ENCODE measurements around the gene LRRC1.

Gene LRRC1

GRCh38 chr6:53920881-53921280, 126.1 kb downstream of the LRRC1 start:
- in situ Hi-C loops (cut with MboI; ENCODE audit: low sequenced_read_pairs), result no loop called here

GRCh38 chr6:53921639-53922038, 126.8 kb downstream of the LRRC1 start:
- in situ Hi-C loops (cut with MboI; ENCODE audit: low sequenced_read_pairs), result no loop called here

DNA sequence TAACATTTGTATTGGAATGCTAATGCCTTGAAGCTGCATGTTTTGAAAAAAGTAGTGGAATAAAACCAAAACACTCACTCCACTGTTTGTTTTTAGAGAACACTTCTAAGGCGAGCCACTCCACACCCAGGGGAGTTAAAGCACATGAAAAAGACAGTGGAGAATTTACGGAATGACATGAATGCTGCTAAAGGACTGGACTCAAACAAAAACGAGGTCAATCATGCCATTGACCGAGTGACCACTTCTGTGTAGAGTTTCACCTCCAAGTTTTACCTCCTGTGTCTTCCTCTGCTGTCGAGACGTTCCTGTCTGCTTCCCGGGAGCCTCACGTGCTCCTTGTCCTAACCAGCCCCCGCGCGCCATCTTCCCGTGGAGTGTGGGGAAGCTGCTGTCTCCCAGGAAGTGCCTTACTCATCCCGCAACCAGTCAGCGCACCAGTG, 127.8 kb downstream of the LRRC1 start:
- in situ Hi-C loops (cut with MboI; ENCODE audit: low sequenced_read_pairs), result no loop called here

- in situ Hi-C loops (cut with MboI; ENCODE audit: low sequenced_read_pairs), result no loop called here
Measured at GRCh38 chr6:53924277-53924676, 129.5 kb downstream of the LRRC1 start.

DNA sequence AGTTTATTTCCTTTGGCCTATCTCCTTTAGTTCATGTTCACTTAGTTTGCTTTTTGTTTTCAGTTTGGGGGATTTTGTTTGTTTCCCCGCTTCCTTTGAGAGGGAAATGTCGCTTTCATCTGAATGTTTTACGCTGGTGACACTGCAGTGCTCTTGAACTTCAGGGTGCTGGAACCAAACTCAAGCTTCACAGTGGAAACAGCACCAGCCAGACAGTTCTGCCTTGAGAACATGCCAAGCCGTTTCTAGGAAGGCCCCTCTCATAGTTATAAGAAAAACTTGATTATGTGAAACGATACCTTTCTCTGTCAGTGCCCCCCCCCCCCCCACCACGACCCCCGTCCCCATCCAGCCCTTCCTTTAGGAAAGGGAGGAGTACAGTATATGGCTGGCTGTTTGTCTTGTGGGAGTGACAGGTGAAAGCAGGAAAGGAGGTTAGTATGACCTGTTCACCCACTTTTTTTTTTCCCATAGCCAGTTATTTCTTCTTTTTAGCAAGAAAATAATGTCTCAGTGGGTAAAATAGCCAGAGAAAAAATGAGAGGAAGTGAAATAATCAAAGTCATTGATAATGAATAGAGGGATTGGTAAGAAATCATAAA, 130.1 kb downstream of the LRRC1 start:
- in situ Hi-C loops (cut with MboI; ENCODE audit: low sequenced_read_pairs), result no loop called here

- in situ Hi-C loops (cut with MboI; ENCODE audit: low sequenced_read_pairs), result no loop called here
Measured at GRCh38 chr6:53925891-53926290, 131.1 kb downstream of the LRRC1 start.

DNA sequence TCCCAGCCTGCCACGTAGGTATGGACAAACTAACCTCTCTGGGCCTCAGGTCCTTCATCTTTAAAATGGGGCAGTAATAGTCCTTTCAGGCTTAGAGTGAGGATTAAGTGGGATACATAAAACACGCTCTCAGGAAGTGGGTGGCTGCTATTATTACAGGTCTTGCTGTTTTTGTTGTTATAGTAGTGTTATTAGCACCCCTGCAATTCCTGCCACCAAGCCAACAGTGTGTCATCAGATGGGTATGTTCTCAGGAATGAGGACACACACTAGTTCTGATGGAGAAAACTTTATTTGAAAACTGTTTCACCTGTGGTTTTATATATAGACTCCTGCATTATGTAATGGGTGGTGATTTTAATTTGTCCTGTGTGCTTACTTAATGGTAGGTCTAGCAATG, 131.7 kb downstream of the LRRC1 start:
- in situ Hi-C loops (cut with MboI; ENCODE audit: low sequenced_read_pairs), result no loop called here

DNA sequence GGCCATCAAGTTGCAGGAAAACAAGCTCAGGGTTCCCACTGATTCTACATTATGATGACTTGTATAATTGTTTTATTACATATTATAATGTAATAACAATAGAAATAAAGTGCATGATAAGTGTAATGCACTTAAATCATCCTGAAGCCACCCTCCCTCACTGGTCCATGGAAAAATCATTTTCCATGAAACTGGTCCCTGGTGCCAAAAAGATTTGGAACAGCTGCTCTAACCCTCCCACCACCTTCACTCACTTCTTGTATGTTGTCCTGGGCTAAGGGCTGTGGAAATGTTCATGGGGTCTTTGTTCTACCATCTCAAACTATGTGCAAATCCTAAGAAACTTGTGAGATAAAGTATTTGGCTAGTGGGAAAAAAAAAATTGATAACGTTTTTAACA, 133.8 kb downstream of the LRRC1 start:
- in situ Hi-C loops (cut with MboI; ENCODE audit: low sequenced_read_pairs), result no loop called here

GRCh38 chr6:53929041-53929820, 134.4 kb downstream of the LRRC1 start:
- in situ Hi-C loops (cut with MboI; ENCODE audit: low sequenced_read_pairs), result no loop called here

DNA sequence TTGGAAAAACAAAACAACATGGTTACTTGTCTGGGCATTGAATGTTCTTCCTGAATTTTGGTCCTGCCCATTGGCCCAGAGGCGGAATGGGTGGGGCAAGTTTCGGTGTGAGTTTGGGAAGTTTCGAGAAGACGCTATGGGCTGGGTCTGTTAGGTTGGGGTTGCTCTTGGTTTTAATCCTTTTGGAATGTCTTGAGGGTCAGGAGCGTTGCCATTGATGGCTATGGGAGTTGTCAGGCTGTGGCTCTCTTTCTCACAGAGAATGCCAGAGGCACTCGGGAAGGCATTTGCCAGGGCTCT, 135.0 kb downstream of the LRRC1 start:
- in situ Hi-C loops (cut with MboI; ENCODE audit: low sequenced_read_pairs), result no loop called here

DNA sequence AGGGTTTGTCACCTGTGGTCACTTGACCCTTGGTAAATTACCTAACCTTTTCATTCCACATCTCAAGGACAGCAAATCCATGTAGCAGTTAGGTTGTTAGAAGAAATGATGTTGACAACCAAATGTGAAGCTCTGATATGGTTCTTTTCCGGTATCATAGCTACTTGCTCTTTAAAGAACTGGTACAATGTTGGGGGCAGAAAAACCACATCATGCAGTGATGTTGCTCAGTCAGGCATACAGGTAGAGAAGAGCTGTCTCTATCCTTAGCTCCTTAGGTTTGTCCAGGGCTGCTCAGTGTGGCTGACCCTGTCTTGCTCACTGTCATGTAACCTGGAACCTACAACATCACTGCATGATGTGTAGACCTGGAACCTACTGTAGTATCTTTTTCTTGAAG, 135.5 kb downstream of the LRRC1 start:
- in situ Hi-C loops (cut with MboI; ENCODE audit: low sequenced_read_pairs), result no loop called here

DNA sequence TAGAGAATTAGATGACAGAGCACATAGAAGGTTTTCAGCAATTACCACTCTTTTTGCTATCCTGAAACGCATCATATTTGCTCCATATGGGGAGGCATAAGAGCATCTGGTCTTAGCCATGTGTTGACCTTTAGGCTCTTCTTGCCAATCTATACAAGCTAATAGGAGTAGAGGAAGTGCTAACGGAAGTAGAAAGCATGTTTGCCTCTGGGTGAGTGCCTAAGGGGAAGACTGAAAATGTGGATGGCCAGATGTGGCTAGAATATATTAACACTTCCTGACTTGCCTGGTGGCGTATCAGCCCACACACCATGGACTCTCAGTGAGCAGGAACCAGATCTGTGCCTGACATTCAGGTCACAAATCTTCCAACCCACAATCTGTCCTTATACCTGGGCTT, 136.3 kb downstream of the LRRC1 start:
- in situ Hi-C loops (cut with MboI; ENCODE audit: low sequenced_read_pairs), result no loop called here

- in situ Hi-C loops (cut with MboI; ENCODE audit: low sequenced_read_pairs), result no loop called here
Measured at GRCh38 chr6:53932516-53932915, 137.7 kb downstream of the LRRC1 start.

GRCh38 chr6:53934023-53934422, 139.2 kb downstream of the LRRC1 start:
- in situ Hi-C loops (cut with MboI; ENCODE audit: low sequenced_read_pairs), result no loop called here

DNA sequence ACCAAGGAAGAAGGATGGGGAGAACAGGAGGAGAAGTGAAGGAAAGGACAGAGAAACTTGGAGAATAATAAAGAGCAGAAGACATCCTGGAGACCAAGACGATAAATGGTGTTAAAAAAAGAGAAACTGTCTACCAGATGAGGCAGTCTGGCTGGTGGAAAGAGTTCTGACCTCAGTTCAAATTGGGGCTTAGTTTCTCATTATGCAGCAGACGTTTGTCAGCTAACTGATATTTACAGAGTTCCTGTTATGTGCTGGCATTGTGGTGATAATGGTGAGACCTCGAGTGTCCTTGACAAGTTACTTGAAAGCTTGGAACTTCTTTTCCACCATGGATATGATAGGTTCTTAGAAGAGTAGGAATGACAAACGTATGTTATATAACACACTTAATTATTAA, 142.7 kb downstream of the LRRC1 start:
- in situ Hi-C loops (cut with MboI; ENCODE audit: low sequenced_read_pairs), result no loop called here

DNA sequence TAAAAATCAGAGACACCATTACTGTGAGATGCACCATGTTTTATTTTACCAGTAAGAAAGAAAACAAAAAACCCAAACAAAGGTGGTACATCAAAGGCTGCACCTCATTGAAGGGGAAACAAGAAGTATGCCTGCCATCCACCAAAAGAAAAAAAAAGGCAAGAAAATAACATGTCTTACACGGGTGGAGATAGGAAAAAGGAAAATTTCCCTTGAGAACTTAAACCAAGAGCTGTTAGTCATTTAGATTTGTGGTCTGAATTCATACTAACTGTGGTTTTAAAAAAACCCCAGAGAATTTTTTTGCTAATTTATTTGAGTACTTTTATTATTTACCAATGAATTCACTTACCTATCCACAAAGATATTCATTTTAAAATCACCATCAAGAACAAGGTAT, 144.0 kb downstream of the LRRC1 start:
- in situ Hi-C loops (cut with MboI; ENCODE audit: low sequenced_read_pairs), result no loop called here

DNA sequence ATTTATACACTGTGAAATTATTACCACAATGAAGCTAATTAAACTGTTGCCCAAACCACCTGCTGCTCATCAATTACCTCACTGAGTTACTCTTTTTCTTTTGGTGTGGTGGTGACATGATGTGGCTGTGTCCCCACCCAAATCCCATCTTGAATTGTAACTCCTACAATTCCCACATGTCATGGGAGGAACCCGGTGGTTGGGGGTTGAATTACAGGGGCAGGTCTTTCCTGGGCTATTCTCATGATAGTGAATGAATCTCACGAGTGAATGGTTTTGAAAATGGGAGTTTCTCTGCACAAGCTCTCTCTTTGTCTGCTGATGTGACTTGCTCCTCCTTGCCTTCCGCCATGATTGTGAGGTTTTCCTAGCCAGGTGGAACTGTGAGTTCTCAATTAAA, 145.0 kb downstream of the LRRC1 start:
- in situ Hi-C loops (cut with MboI; ENCODE audit: low sequenced_read_pairs), result no loop called here

GRCh38 chr6:53943395-53943794, 148.6 kb downstream of the LRRC1 start:
- in situ Hi-C loops (cut with MboI; ENCODE audit: low sequenced_read_pairs), result no loop called here

- in situ Hi-C loops (cut with MboI; ENCODE audit: low sequenced_read_pairs), result no loop called here
Measured at GRCh38 chr6:53944091-53944490, 149.3 kb downstream of the LRRC1 start.

- in situ Hi-C loops (cut with MboI; ENCODE audit: low sequenced_read_pairs), result no loop called here
Measured at GRCh38 chr6:53944543-53944942, 149.7 kb downstream of the LRRC1 start.

DNA sequence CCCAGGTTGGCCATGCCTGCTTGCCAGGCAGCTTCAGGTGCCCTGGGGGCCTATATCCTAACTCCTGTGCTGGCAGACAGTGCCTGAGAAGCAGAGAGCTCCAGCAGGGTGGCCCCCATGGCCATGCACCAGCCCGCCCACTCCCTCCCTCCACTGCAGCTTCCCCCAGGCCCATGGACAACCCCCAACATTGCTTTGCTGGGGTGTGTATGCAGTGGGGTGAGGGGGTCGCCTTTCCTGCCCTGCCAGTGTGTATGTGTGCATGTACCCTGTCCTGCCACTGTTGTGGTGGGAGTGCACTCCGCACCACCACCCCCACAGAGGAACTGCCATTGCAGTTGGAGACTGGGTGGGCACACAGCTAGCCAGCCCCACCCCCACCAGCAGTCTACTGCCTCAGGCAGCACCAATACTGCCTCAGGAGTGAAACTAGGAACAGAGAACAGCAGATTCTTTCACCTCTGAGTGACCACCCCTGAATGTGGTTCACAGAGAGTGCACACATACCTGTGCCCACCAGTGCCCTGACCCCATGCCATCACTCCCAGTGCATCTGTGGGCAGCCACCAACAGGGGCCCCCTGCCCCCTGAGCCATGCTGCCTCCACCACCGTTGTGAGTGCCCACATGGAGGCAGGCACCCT, 151.1 kb downstream of the LRRC1 start:
- in situ Hi-C loops (cut with MboI; ENCODE audit: low sequenced_read_pairs), result no loop called here

- in situ Hi-C loops (cut with MboI; ENCODE audit: low sequenced_read_pairs), result no loop called here
Measured at GRCh38 chr6:53947780-53948179, 153.0 kb downstream of the LRRC1 start.

Measured in HL-60/S4 (cell line).